Esophagus muscularis mucosa (tissue), 4 donors: Measurements from ENCODE around the gene NUDT4. TPM values are rescaled to one million over a fixed set of nuclear protein-coding genes. Genes with fewer than 3 reads are reported as not detected.

Experiments
- DNase-seq: peaks from one replicate; pipeline ENCODE4 v3.0.0-alpha.2; 2017; ENCODE audit errors: extremely low spot score
- H3K27ac ChIP-seq, 4 donors: fragments of 200-600 bp; sonication (generic); replicated peaks in 1 of 4; 1 replicate in 3 of 4; 2 replicates in 1 of 4; pipeline ENCODE4 v1.5.1; 2016 to 2019; ENCODE audit warnings: mild to moderate bottlenecking in 1 of 4
- H3K27me3 ChIP-seq, 4 donors: fragments of 200-600 bp; sonication (generic); one replicate each; pipeline versions ENCODE4 v1.5.1 to v1.6.0; 2016 to 2019
- H3K36me3 ChIP-seq, 4 donors: fragments of 200-600 bp; sonication (generic); one replicate each; pipeline ENCODE4 v1.5.1; 2016 to 2019
- H3K4me1 ChIP-seq, 4 donors: fragments of 200-600 bp; sonication (generic); one replicate each; pipeline ENCODE4 v1.5.1; 2016 to 2019
- H3K4me3 ChIP-seq, 4 donors: fragments of 200-600 bp; sonication (generic); 1 replicate in 2 of 4; 2 replicates in 2 of 4; pipeline ENCODE4 v1.5.1; 2016 to 2019; ENCODE audit warnings: mild to moderate bottlenecking in 4 of 4, moderate library complexity in 1 of 4
- H3K9me3 ChIP-seq, 4 donors: fragments of 200-600 bp; sonication (generic); 1 replicate in 3 of 4; 2 replicates in 1 of 4; pipeline ENCODE4 v1.5.1; 2016 to 2019
- CTCF ChIP-seq, 3 experiments: fragments of 200-600 bp in 2 of 3; fragments of 450-650 bp in 1 of 3; sonication (generic) in 2 of 3; IDR thresholded peaks; one replicate each; pipeline ENCODE4 v1.5.1; 2017 to 2019; ENCODE audit warnings: antibody characterized with exemption in 3 of 3, mild to moderate bottlenecking in 2 of 3, moderate library complexity in 1 of 3
- EP300 ChIP-seq: sonication (generic); formaldehyde crosslinking; IDR thresholded peaks from one replicate; pipeline ENCODE4 v1.6.1; 2017; ENCODE audit warnings: antibody characterized with exemption
- POLR2A ChIP-seq: fragments of 450-650 bp; IDR thresholded peaks from one replicate; pipeline ENCODE4 v1.6.1; 2017; ENCODE audit warnings: antibody characterized with exemption, moderate library complexity, mild to moderate bottlenecking, low read depth
- POLR2AphosphoS5 ChIP-seq, 2 donors: sonication (generic); formaldehyde crosslinking; IDR thresholded peaks; one replicate each; pipeline ENCODE4 v1.6.1; 2017; ENCODE audit warnings: antibody characterized with exemption in 2 of 2
- WGBS: methylation state at CpG from one replicate; pipeline ENCODE4 v1.1.5; 2018; 5-methylcytosine and 5-hydroxymethylcytosine counted together
- intact Hi-C: fragments of 100-400 bp; cut with DNase I; formaldehyde crosslinking; loops from one replicate; pipeline ENCODE4 v1.15.1; 2023
- total RNA-seq, 4 donors: library from RNA; depleted of rRNA; stranded (reverse); fragments of >200 nt; gene quantifications; one replicate each; pipeline versions ENCODE4 v1.1.0 to v1.2.1, GENCODE V29; 2016

The NUDT4 gene
- total RNA-seq, 4 donors from 2014 or later: 93.0 to 238 (median 112) TPM

- WGBS: 96% methylated on average over 2 of the region's 2 CpGs
- H3K27ac ChIP-seq: peak overlapping the region in 3 of 4 donors; percentile 19 to 53 (median 34)
- DNase-seq: no peak
- H3K4me1 ChIP-seq: peaks cover 0 to 36% (median 25%) of the 10 kb centered on the region in 4 donors
- no peaks in the 10 kb centered on the region for H3K9me3 ChIP-seq
- H3K4me3 ChIP-seq: no peak overlapping the region
- no peak for TF ChIP-seq POLR2A
- TF ChIP-seq CTCF (IDR thresholded peaks at IDR 0.05): no peak
- no peak for TF ChIP-seq POLR2AphosphoS5 (IDR thresholded peaks at IDR 0.05)
- TF ChIP-seq EP300: no peak
- H3K36me3 ChIP-seq: no peaks in the 10 kb centered on the region
- intact Hi-C loops: no loop called here
- H3K27me3 ChIP-seq: no peaks in the 10 kb centered on the region
These were observed 18.9 kb upstream of the NUDT4 start for GRCh38 chr12:93358821-93359220.

DNA sequence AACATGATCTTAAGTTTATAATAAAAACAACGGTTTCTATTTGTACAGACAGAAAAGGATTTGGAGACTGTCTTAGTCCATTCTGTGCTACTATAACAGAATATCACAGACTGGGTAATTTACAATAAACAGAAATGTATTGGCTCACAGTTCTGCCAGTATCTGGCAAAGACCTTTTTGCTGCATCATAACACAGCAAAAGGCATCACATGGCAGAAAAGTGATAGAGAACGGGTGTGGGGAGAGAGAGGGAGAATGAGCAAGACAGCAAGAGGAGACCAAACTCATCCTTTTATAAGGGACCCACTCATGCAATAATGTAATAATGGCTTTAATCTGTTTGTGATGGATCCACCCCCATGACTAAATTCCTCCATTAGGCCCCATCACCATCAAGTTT lies 17.0 kb upstream of the NUDT4 start:
- no peak for DNase-seq
- Histone ChIP-seq H3K36me3 (no peaks in the 10 kb centered on the region), H3K27me3 (no peaks in the 10 kb centered on the region), H3K4me3 (no peak overlapping the region), H3K9me3 (no peaks in the 10 kb centered on the region), H3K27ac (peak overlapping the region in 1 of 4 donors; percentile 33), H3K4me1 (peaks cover 0 to 36% (median 25%) of the 10 kb centered on the region in 4 donors)
- TF ChIP-seq POLR2A (no peak), CTCF (IDR thresholded peaks at IDR 0.05) (no peak), EP300 (no peak), POLR2AphosphoS5 (IDR thresholded peaks at IDR 0.05) (no peak)
- WGBS: 34% methylated on average over 2 of the region's 2 CpGs
- intact Hi-C loops: loop anchor here (5.0 kb wide), 1 partner anchor 43 kb away; no protein-coding TSS in a partner anchor

DNA sequence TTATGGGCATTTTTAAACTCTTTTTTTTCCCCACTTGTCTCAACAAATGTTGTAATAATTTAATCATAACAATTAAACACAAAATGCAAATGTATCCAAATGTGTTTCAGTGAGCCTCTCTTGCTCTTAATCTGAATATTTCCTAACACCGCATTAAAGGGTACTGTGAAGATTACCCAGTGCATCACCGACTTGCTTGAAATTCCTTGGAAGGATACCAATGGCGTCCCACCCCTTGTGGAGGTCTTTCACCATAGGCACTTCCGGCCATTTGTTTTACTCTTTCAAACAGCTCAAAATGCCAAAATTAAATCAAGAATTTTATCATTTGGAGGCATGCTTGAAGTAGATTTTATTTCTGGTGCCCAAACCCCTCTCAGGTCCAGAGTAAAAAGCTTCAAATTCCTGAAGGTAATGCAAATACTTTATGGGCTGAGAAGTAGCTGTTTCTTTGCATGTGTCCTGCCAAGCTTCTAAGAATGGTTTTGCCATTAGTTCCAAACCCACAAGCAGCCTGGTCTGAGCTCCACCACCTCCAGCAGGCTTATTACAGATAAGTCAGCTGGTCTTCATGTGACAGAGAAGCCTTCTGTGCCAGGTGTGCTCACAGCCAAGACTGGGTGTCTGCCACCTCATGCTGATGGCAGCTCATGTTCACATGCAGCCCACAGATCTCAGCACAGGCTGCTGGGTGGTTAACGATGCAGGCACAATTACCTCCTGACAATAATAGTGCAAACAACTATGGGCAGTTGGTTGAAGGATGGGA lies 16.4 kb upstream of the NUDT4 start:
- intact Hi-C loops: loop anchor here (5.0 kb wide), 1 partner anchor 44 kb away; no protein-coding TSS in a partner anchor
- Histone ChIP-seq H3K9me3 (no peaks in the 10 kb centered on the region), H3K4me1 (peaks cover 0 to 36% (median 25%) of the 10 kb centered on the region in 4 donors), H3K36me3 (no peaks in the 10 kb centered on the region), H3K27ac (peak overlapping the region in 1 of 4 donors; percentile 33), H3K4me3 (no peak overlapping the region), H3K27me3 (no peaks in the 10 kb centered on the region)
- TF ChIP-seq POLR2A: no peak
- TF ChIP-seq POLR2AphosphoS5 (IDR thresholded peaks at IDR 0.05): peak in 1 of 2 donors; percentile 29
- DNase-seq: no peak
- 85% methylated on average over 5 of the region's 5 CpGs for WGBS

GRCh38 chr12:93363841-93364297 lies 13.9 kb upstream of the NUDT4 start:
- Histone ChIP-seq H3K4me1 (peaks cover 0 to 31% (median 23%) of the 10 kb centered on the region in 4 donors), H3K27ac (peak overlapping the region in 1 of 4 donors; percentile 4), H3K4me3 (no peak overlapping the region), H3K27me3 (no peaks in the 10 kb centered on the region), H3K36me3 (no peaks in the 10 kb centered on the region), H3K9me3 (no peaks in the 10 kb centered on the region)
- 69% methylated on average over 3 of the region's 3 CpGs for WGBS
- intact Hi-C loops: loop anchor here (5.0 kb wide), 1 partner anchor 47 kb away; no protein-coding TSS in a partner anchor
- no peak for TF ChIP-seq POLR2AphosphoS5 (IDR thresholded peaks at IDR 0.05)
- no peak for TF ChIP-seq EP300
- TF ChIP-seq POLR2A: no peak
- TF ChIP-seq CTCF (IDR thresholded peaks at IDR 0.05): no peak
- DNase-seq: no peak

- no peak overlapping the region for H3K27ac ChIP-seq
- no peak for DNase-seq
- intact Hi-C loops: no loop called here
These were observed 11.9 kb upstream of the NUDT4 start for GRCh38 chr12:93365616-93366405.

More at GRCh38 chr12:93365616-93366405, 11.9 kb upstream of the NUDT4 start:
- Histone ChIP-seq H3K4me1 (peaks cover 0 to 12% (median 5%) of the 10 kb centered on the region in 4 donors), H3K27me3 (no peaks in the 10 kb centered on the region), H3K4me3 (no peak overlapping the region), H3K9me3 (no peaks in the 10 kb centered on the region), H3K36me3 (no peaks in the 10 kb centered on the region)
- 77% methylated on average over 7 of the region's 7 CpGs for WGBS
- TF ChIP-seq POLR2A: no peak
- no peak for TF ChIP-seq POLR2AphosphoS5 (IDR thresholded peaks at IDR 0.05)
- no peak for TF ChIP-seq EP300
- no peak for TF ChIP-seq CTCF (IDR thresholded peaks at IDR 0.05)
